IMR-90 (cell line): ENCODE data around the gene C12orf57. TPM values are rescaled to one million over a fixed set of nuclear protein-coding genes. Genes with fewer than 3 reads are reported as not detected.

Experiments used
- ATAC-seq: fragments of 200-7000 bp; cut with Tn5 transposase; 2 replicates; pipeline ENCODE4 v1.9.1; 2020; ENCODE audit warnings: low read depth, mild to moderate bottlenecking, moderate library complexity
- BruUV-seq: library from RNA; stranded (reverse); fragments of 400-500 nt; replicated peaks from 2 replicates; lab custom pipeline; 2021; lab: Mats Ljungman, UMichigan
- CTCF ChIA-PET: fragments of 300-600 bp; formaldehyde crosslinking; extraction: SDS; loops from one replicate; lab custom pipeline; 2021; ENCODE audit warnings: antibody characterized with exemption; lab: Yijun Ruan, JAX
- POLR2A ChIA-PET: fragments of 300-600 bp; sonication (Branson Sonifier 250); formaldehyde crosslinking; loops from one replicate; lab custom pipeline; 2022; ENCODE audit warnings: antibody characterized with exemption; ENCODE audit not compliant: unreplicated experiment; lab: Charles Lee
- DNase-seq: peaks from one replicate; pipeline ENCODE4 v3.0.0; 2013
- H2AFZ ChIP-seq: replicated peaks from 2 replicates; pipeline ENCODE3; 2013; ENCODE audit warnings: low read length, mild to moderate bottlenecking; ENCODE audit not compliant: poor library complexity
- H2AK5ac ChIP-seq: 2 replicates; pipeline ENCODE4 v1.6.1; 2013; ENCODE audit warnings: low read depth, low read length, inconsistent platforms
- H2AK9ac ChIP-seq: replicated peaks from 2 replicates; pipeline ENCODE3; 2013; ENCODE audit warnings: mild to moderate bottlenecking, low read depth, low read length, moderate library complexity; ENCODE audit not compliant: poor library complexity
- H2BK120ac ChIP-seq: 2 replicates; pipeline ENCODE4 v1.6.1; 2013; ENCODE audit warnings: low read depth, low read length, inconsistent platforms
- H2BK15ac ChIP-seq: 3 replicates; pipeline ENCODE4 v1.6.1; 2013; ENCODE audit warnings: low read depth, low read length, inconsistent platforms
- H2BK20ac ChIP-seq: 2 replicates; pipeline ENCODE4 v1.6.1; 2013; ENCODE audit warnings: low read depth, mild to moderate bottlenecking, inconsistent platforms, low read length, moderate library complexity
- H2BK5ac ChIP-seq: 2 replicates; pipeline ENCODE4 v1.6.1; 2013; ENCODE audit warnings: mild to moderate bottlenecking, low read depth, low read length, inconsistent platforms; ENCODE audit not compliant: poor library complexity, severe bottlenecking
- H3K14ac ChIP-seq: replicated peaks from 2 replicates; pipeline ENCODE4 v1.6.1; 2013; ENCODE audit warnings: low read depth, low read length, inconsistent platforms
- H3K18ac ChIP-seq: 2 replicates; pipeline ENCODE4 v1.6.1; 2013; ENCODE audit warnings: low read depth, low read length, control low read depth
- H3K23ac ChIP-seq: 2 replicates; pipeline ENCODE4 v1.6.1; 2013; ENCODE audit warnings: low read depth, low read length, inconsistent platforms
- H3K27ac ChIP-seq: 2 replicates; pipeline ENCODE4 v1.5.1; 2013; ENCODE audit warnings: mild to moderate bottlenecking, control low read depth, low read length; ENCODE audit not compliant: insufficient read depth
- H3K27me3 ChIP-seq: 2 replicates; pipeline ENCODE4 v1.6.1; 2013; ENCODE audit warnings: low read length; ENCODE audit not compliant: control insufficient read depth, insufficient read depth
- H3K36me3 ChIP-seq: 2 replicates; pipeline ENCODE4 v1.6.1; 2013; ENCODE audit warnings: low read length, mixed read lengths; ENCODE audit not compliant: control insufficient read depth, insufficient read depth
- H3K4ac ChIP-seq: 2 replicates; pipeline ENCODE4 v1.6.1; 2013; ENCODE audit warnings: low read depth, low read length, inconsistent platforms
- H3K4me1 ChIP-seq: 2 replicates; pipeline ENCODE4 v1.6.1; 2013; ENCODE audit warnings: low read length, mixed read lengths; ENCODE audit not compliant: control insufficient read depth, insufficient read depth
- H3K4me2 ChIP-seq: 2 replicates; pipeline ENCODE4 v1.6.1; 2013; ENCODE audit warnings: low read depth, mild to moderate bottlenecking, control low read depth, low read length, moderate library complexity
- H3K4me3 ChIP-seq: 2 replicates; pipeline ENCODE4 v1.5.1; 2013; ENCODE audit warnings: low read depth, mild to moderate bottlenecking, control low read depth, low read length, moderate library complexity; ENCODE audit not compliant: insufficient read depth
- H3K56ac ChIP-seq: 2 replicates; pipeline ENCODE4 v1.6.1; 2013; ENCODE audit warnings: low read length, inconsistent platforms; ENCODE audit not compliant: insufficient read depth; ENCODE audit errors: extremely low read depth
- H3K79me1 ChIP-seq, 2 experiments: 2 replicates each; pipeline ENCODE4 v1.6.1; 2013; ENCODE audit warnings: low read length in 2 of 2, inconsistent platforms in 1 of 2, low read depth in 1 of 2
- H3K9ac ChIP-seq: 2 replicates; pipeline ENCODE4 v1.6.1; 2013; ENCODE audit warnings: low read depth, low read length, control low read depth
- H3K9me1 ChIP-seq: 2 replicates; pipeline ENCODE4 v1.6.1; 2013; ENCODE audit warnings: low read length, inconsistent platforms; ENCODE audit not compliant: insufficient read depth
- H3K9me3 ChIP-seq: 2 replicates; pipeline ENCODE4 v1.6.1; 2013; ENCODE audit warnings: low read length; ENCODE audit not compliant: control insufficient read depth, insufficient read depth
- H4K20me1 ChIP-seq: 2 replicates; pipeline ENCODE4 v1.6.1; 2013; ENCODE audit warnings: low read length, inconsistent platforms; ENCODE audit not compliant: insufficient read depth
- H4K5ac ChIP-seq: 2 replicates; pipeline ENCODE4 v1.6.1; 2013; ENCODE audit warnings: mild to moderate bottlenecking, low read depth, low read length, control low read depth
- H4K8ac ChIP-seq, 2 experiments: 2 replicates each; pipeline ENCODE4 v1.6.1; 2013; ENCODE audit warnings: low read depth in 2 of 2, low read length in 2 of 2, control low read depth in 1 of 2, inconsistent platforms in 1 of 2
- H4K91ac ChIP-seq: 2 replicates; pipeline ENCODE4 v1.6.1; 2013; ENCODE audit warnings: low read depth, low read length, inconsistent platforms; ENCODE audit not compliant: insufficient read depth
- CEBPB ChIP-seq: IDR thresholded peaks from 2 replicates; pipeline ENCODE4 v1.6.1; 2012; ENCODE audit warnings: low read depth, low read length, improper control_type of control experiment
- CHD1 ChIP-seq: IDR thresholded peaks from 2 replicates; pipeline ENCODE4 v1.6.1; 2012; ENCODE audit warnings: low read depth, low read length, improper control_type of control experiment
- FOS ChIP-seq: fragments of 150-350 bp; IDR thresholded peaks from 2 replicates; pipeline ENCODE4 v1.6.1; 2016; ENCODE audit warnings: low read depth, low read length
- NFE2L2 ChIP-seq: fragments of 150-350 bp; IDR thresholded peaks from 2 replicates; pipeline ENCODE4 v1.6.1; 2016; ENCODE audit warnings: low read depth, mild to moderate bottlenecking, low read length
- RAD21 ChIP-seq: IDR thresholded peaks from 2 replicates; pipeline ENCODE4 v1.6.1; 2012; ENCODE audit warnings: low read length, improper control_type of control experiment
- RFX5 ChIP-seq: IDR thresholded peaks from 2 replicates; pipeline ENCODE4 v1.8.0; 2012; ENCODE audit warnings: low read depth, mild to moderate bottlenecking, low read length, moderate library complexity
- SMC3 ChIP-seq: fragments of 150-350 bp; IDR thresholded peaks from 2 replicates; pipeline ENCODE4 v1.6.1; 2016; ENCODE audit warnings: low read depth, mild to moderate bottlenecking, antibody characterized with exemption, low read length, moderate library complexity
- WGBS, 2 experiments: methylation state at CpG; one replicate each; pipeline versions ENCODE4 v1.1.5 to v1.1.7; 2013; ENCODE audit warnings: missing lambda C conversion rate in 2 of 2; ENCODE audit not compliant: insufficient read length in 1 of 2; ENCODE audit errors: extremely low coverage in 2 of 2; 5-methylcytosine and 5-hydroxymethylcytosine counted together
- dilution Hi-C: fragments of 300-500 bp; cut with HindIII; formaldehyde crosslinking; loops from one replicate; pipeline ENCODE4 v1.14.3; 2018; ENCODE audit warnings: low sequenced_read_pairs; ENCODE audit not compliant: unreplicated experiment
- in situ Hi-C: fragments of 300-500 bp; cut with MboI; formaldehyde crosslinking; loops from 3 replicates; pipeline ENCODE4 v1.14.3; 2019; ENCODE audit warnings: low sequenced_read_pairs, inconsistent platforms, mixed read lengths
- intact Hi-C: fragments of 100-400 bp; cut with micrococcal nuclease; formaldehyde crosslinking; loops from 2 replicates; pipeline ENCODE4 v1.10.0; 2022
- polyA plus RNA-seq, 3 experiments: library from polyadenylated mRNA; depleted of rRNA; stranded (reverse); fragments of >200 nt; gene quantifications; 2 replicates each; pipeline ENCODE4 v1.2.3, GENCODE V29; 2012; ENCODE audit warnings: low replicate concordance in 1 of 3
- total RNA-seq: library from RNA; depleted of rRNA; stranded (reverse); fragments of >200 nt; gene quantifications from 2 replicates; pipeline ENCODE4 v1.2.3, GENCODE V29; 2012
- TF ChIP-seq, protein P1 (sequence below): fragments of 150-350 bp; IDR thresholded peaks from 2 replicates; pipeline ENCODE4 v1.6.1; 2017; ENCODE audit warnings: mild to moderate bottlenecking, antibody characterized with exemption, low read length, low read depth

Gene C12orf57
- total and polyA plus RNA-seq, 2 of the 4 experiments (the other 2 are of a cell fraction): 238 to 530 TPM

DNA sequence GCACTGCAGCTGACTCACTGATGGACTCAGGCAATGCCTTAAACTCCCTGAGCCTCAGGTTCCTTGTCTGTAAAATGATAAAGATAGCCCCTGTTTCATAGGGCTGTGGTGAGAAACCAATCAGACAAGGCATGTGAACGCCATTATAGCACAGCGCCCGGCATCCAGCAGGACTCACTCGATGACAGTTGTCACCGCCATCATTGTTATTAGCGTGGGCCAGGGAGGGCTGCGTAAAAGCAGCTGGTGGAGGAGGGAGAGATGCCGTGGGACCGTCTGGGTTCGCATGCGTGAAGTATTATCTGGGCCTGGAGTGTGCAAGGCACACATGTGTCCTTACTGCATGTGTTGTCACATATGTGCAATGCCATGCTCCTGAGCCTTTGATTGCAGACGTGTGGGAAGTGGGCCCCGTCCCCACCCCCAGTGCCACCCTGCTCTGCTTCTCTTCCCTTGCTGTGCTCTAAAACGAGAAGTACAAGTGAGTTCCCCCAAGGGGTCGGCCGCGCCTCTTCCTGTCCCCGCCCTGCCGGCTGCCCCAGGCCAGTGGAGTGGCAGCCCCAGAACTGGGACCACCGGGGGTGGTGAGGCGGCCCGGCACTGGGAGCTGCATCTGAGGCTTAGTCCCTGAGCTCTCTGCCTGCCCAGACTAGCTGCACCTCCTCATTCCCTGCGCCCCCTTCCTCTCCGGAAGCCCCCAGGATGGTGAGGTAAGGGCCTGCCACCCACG is 7.2 kb downstream of the C12orf57 start, which contains the start of gene PTPN6:
PTPN6 (plus strand) TSS at position 546 of the 730 bp plus-strand sequence; CDS start at position 703, 157 bp downstream.
- Histone ChIP-seq H4K91ac (no peak within 1 kb of the TSS), H3K79me1 (peaks cover 0 to under 1% of the 10 kb centered on the region in 2 experiments; a peak in 1 of 4 replicates), H2AK5ac (no peak within 1 kb of the TSS), H3K4me2 (no peak within 1 kb of the TSS), H3K4me1 (0 out of 2 replicates have a peak, but pooled peaks cover 2% of the 10 kb centered on the region), H2AFZ (peak within 1 kb of the TSS; percentile 72), H3K27me3 (no peaks in the 10 kb centered on the region), H3K36me3 (no peaks in the 10 kb centered on the region), H3K23ac (no peak within 1 kb of the TSS), H3K9me3 (no peaks in the 10 kb centered on the region), H3K4ac (no peak within 1 kb of the TSS), H2BK120ac (no peak within 1 kb of the TSS), H3K4me3 (no peak within 1 kb of the TSS), H4K20me1 (no peaks in the 10 kb centered on the region), H3K27ac (no peak within 1 kb of the TSS), H3K56ac (no peak within 1 kb of the TSS), H2BK5ac (no peak within 1 kb of the TSS), H3K14ac (no peak within 1 kb of the TSS), H4K8ac (no peak within 1 kb of the TSS), H2BK20ac (no peak within 1 kb of the TSS), H2AK9ac (peak within 1 kb of the TSS; percentile 55), H2BK15ac (no peak within 1 kb of the TSS), H3K9me1 (no peaks in the 10 kb centered on the region), H3K18ac (no peak within 1 kb of the TSS), H3K9ac (no peak within 1 kb of the TSS), H4K5ac (no peak within 1 kb of the TSS)
- BruUV-seq: no TSS peak
- in situ Hi-C loops: no loop called here
- dilution Hi-C loops: no loop called here
- TF ChIP-seq, protein P1, sequence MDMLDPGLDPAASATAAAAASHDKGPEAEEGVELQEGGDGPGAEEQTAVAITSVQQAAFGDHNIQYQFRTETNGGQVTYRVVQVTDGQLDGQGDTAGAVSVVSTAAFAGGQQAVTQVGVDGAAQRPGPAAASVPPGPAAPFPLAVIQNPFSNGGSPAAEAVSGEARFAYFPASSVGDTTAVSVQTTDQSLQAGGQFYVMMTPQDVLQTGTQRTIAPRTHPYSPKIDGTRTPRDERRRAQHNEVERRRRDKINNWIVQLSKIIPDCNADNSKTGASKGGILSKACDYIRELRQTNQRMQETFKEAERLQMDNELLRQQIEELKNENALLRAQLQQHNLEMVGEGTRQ: no peak
- TF ChIP-seq NFE2L2: no peak
- TF ChIP-seq FOS: no peak
- TF ChIP-seq RFX5: no peak
- TF ChIP-seq CEBPB: no peak
- TF ChIP-seq CHD1: no peak
- no peak for TF ChIP-seq SMC3
- no peak for TF ChIP-seq RAD21
- POLR2A ChIA-PET: no interaction called here
- ATAC-seq (no peak), DNase-seq (no peak)
- 79% methylated on average over 14 of the region's 25 CpGs; no CpG with 5 or more reads in 1 of the 2 experiments for WGBS, 2 experiments
- CTCF ChIA-PET: no interaction called here
- intact Hi-C loops: no loop called here
